PC-3 (cell line): ENCODE data around the gene IRX5.

ENCODE experiments used
- CTCF ChIP-seq: fragments of 300-600 bp; sonication (generic); conservative IDR thresholded peaks from 2 replicates; pipeline ENCODE4 v1.5.1; 2017; ENCODE audit warnings: antibody characterized with exemption, low read depth, mild to moderate bottlenecking, low read length
- EZH2 ChIP-seq: fragments of 300-600 bp; sonication (generic); IDR thresholded peaks from one replicate; pipeline ENCODE4 v1.6.1; 2017; ENCODE audit warnings: antibody characterized with exemption, mild to moderate bottlenecking, low read length; ENCODE audit not compliant: unreplicated experiment

GRCh38 chr16:54911079-54911478 is 19.6 kb upstream of the IRX5 start:
- TF ChIP-seq CTCF (no peak), EZH2 (no peak)
